Progenitor cell of endocrine pancreas (in vitro differentiated cells): ENCODE measurements around the gene FAM20B. TPM values are rescaled to one million over a fixed set of nuclear protein-coding genes. Genes with fewer than 3 reads are reported as not detected.
"Not testable (repeated sequence)": the region's sequence is repeated elsewhere in the genome, so short reads cannot be mapped to it uniquely, and the experiment has no call there.

Experiments used
- DNase-seq: peaks from one replicate; pipeline ENCODE4 v3.0.0; 2021; ENCODE audit warnings: low spot score; ENCODE audit not compliant: unreplicated experiment
- H3K27ac Mint-ChIP-seq: 2 replicates; pipeline ENCODE4 v1.8.0; 2021; ENCODE audit warnings: mild to moderate bottlenecking, moderate library complexity, mixed read lengths
- H3K27me3 Mint-ChIP-seq: 2 replicates; pipeline ENCODE4 v1.8.0; 2021; ENCODE audit warnings: mixed read lengths
- H3K36me3 Mint-ChIP-seq: 2 replicates; pipeline ENCODE4 v1.8.0; 2022; ENCODE audit warnings: mixed read lengths; ENCODE audit not compliant: insufficient read depth
- H3K4me1 Mint-ChIP-seq: 2 replicates; pipeline ENCODE4 v1.8.0; 2021; ENCODE audit warnings: low read depth, mixed read lengths
- H3K4me3 Mint-ChIP-seq: 2 replicates; pipeline ENCODE4 v1.8.0; 2021; ENCODE audit warnings: low read depth, mild to moderate bottlenecking, moderate library complexity, mixed read lengths
- H3K9me3 Mint-ChIP-seq: 2 replicates; pipeline ENCODE4 v1.8.0; 2021; ENCODE audit warnings: low read depth, mixed read lengths
- CTCF ChIP-seq: fragments of 200-600 bp; sonication (generic); IDR thresholded peaks from one replicate; pipeline ENCODE4 v1.5.0; 2021; ENCODE audit warnings: antibody characterized with exemption, mild to moderate bottlenecking; ENCODE audit not compliant: unreplicated experiment
- total RNA-seq: library from RNA; stranded (reverse); gene quantifications from 2 replicates; pipeline ENCODE4 v1.2.1, GENCODE V29; 2021

FAM20B gene
- total RNA-seq, 1 donor from 2014 or later = 42.9 TPM

- Mint-ChIP-seq H3K4me3 (no peak overlapping the region), H3K4me1 (peaks cover 11% of the 10 kb centered on the region), H3K27me3 (no peaks in the 10 kb centered on the region), H3K36me3 (peaks cover 6% of the 10 kb centered on the region), H3K9me3 (no peaks in the 10 kb centered on the region), H3K27ac (no peak overlapping the region)
- TF ChIP-seq CTCF = no peak
- no peak for DNase-seq
These were observed 13.0 kb downstream of the FAM20B start for GRCh38 chr1:179038528-179039281.

DNA sequence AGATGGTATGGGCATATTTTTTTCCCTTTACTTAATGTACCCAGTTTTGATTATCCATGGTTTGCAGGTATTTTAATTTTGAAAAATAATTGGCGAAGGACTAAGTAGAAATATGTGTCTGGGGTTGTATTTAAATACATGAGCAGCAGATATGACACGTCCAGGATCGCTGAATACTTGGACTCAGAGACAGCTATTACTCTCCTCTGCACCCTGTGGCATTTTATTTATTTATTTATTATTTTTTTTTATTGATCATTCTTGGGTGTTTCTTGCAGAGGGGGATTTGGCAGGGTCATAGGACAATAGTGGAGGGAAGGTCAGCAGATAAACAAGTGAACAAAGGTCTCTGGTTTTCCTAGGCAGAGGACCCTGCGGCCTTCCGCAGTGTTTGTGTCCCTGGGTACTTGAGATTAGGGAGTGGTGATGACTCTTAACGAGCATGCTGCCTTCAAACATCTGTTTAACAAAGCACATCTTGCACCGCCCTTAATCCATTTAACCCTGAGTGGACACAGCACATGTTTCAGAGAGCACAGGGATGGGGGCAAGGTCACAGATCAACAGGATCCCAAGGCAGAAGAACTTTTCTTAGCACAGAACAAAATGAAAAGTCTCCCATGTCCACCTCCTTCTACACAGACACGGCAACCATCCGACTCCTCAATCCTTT, 13.9 kb downstream of the FAM20B start:
- H3K27ac Mint-ChIP-seq = peak overlapping the region; percentile 53
- not testable (repeated sequence) for H3K4me3 Mint-ChIP-seq, H3K36me3 Mint-ChIP-seq, H3K27me3 Mint-ChIP-seq, DNase-seq, H3K9me3 Mint-ChIP-seq
- peaks cover 11% of the 10 kb centered on the region for H3K4me1 Mint-ChIP-seq

DNA sequence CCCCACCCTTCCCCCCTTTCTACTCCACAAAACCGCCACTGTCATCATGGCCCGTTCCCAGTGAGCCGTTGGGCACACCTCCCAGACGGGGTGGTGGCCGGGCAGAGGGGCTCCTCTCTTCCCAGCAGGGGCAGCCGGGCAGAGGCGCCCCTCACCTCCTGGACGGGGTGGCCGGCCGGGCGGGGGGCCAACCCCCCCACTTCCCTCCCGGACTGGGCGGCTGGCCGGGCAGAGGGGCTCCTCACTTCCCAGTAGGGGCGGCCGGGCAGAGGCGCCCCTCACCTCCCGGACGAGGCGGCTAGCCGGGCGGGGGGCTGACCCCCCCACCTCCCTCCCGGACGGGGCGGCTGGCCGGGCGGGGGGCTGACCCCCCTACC, 14.5 kb downstream of the FAM20B start:
- H3K9me3 Mint-ChIP-seq, H3K27ac Mint-ChIP-seq, H3K36me3 Mint-ChIP-seq, H3K27me3 Mint-ChIP-seq, H3K4me3 Mint-ChIP-seq, DNase-seq: not testable (repeated sequence)
- H3K4me1 Mint-ChIP-seq = peaks cover 11% of the 10 kb centered on the region

- DNase-seq = no peak
- TF ChIP-seq CTCF = no peak
- peaks cover 11% of the 10 kb centered on the region for H3K4me1 Mint-ChIP-seq
These were observed 16.4 kb downstream of the FAM20B start for GRCh38 chr1:179042087-179042486.

DNA sequence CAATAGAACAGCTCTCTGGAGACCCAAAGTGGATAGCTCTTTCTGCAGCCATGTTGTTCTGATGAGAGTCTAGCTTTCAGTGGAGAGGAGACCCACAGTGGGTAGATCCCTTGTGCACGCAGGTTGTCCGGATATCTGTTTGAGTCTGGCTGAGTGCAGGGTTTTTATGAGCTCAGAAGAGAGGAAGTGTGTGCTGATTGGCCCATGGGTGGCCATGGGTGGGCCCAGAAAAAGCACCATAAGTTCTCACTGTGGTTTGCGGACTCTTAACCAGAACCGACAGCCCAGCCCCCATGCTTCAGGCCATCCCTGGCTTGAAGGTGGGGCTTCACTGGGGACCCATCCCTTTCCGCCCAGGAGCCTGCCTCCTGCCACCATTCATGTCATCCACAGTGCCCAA, 17.0 kb downstream of the FAM20B start:
- no peak overlapping the region for H3K4me3 Mint-ChIP-seq
- H3K4me1 Mint-ChIP-seq = peaks cover 15% of the 10 kb centered on the region
- no peak for DNase-seq
- TF ChIP-seq CTCF = no peak
- peaks cover 14% of the 10 kb centered on the region for H3K36me3 Mint-ChIP-seq
- no peaks in the 10 kb centered on the region for H3K9me3 Mint-ChIP-seq
- no peak overlapping the region for H3K27ac Mint-ChIP-seq
- H3K27me3 Mint-ChIP-seq = no peaks in the 10 kb centered on the region

More at GRCh38 chr1:179042087-179042486, 16.4 kb downstream of the FAM20B start:
- no peak overlapping the region for H3K27ac Mint-ChIP-seq
- H3K27me3 Mint-ChIP-seq = no peaks in the 10 kb centered on the region
- H3K36me3 Mint-ChIP-seq = peaks cover 11% of the 10 kb centered on the region
- no peaks in the 10 kb centered on the region for H3K9me3 Mint-ChIP-seq
- H3K4me3 Mint-ChIP-seq = no peak overlapping the region

DNA sequence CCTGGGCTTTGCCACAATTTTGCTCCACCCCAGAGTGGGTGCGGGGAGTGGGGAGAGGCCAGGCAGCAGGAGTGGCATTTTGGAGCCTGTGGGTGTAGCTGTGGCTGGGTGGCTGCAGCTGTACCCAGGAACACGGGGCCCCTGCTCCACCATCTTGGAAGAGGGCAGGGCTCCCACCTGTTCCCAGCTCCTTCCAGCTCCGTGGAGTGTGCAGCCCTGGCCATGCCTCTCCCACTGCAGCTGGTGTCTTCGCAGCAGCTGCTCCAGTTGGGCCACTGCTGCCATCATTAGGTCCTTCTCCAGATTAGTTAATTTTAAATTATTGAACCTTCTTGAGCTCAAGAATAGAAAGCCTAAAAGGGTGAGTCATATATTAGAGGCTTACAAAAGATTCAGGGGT, 17.6 kb downstream of the FAM20B start:
- peaks cover 15% of the 10 kb centered on the region for H3K4me1 Mint-ChIP-seq
- H3K9me3 Mint-ChIP-seq = no peaks in the 10 kb centered on the region
- no peak overlapping the region for H3K27ac Mint-ChIP-seq
- H3K4me3 Mint-ChIP-seq = no peak overlapping the region
- no peak for DNase-seq
- peaks cover 14% of the 10 kb centered on the region for H3K36me3 Mint-ChIP-seq
- H3K27me3 Mint-ChIP-seq = no peaks in the 10 kb centered on the region
- TF ChIP-seq CTCF = no peak
